Tibial artery (tissue), 4 donors: Measurements from ENCODE around the gene FERMT3.

ENCODE experiments used
- DNase-seq, 2 donors: peaks; one replicate each; pipeline ENCODE4 v3.0.0-alpha.2; 2019
- H3K27ac ChIP-seq, 2 donors: fragments of 200-600 bp; sonication (generic) in 1 of 2; 1 replicate in 1 of 2; 2 replicates in 1 of 2; pipeline ENCODE4 v1.5.1; 2018 to 2019; ENCODE audit warnings: mild to moderate bottlenecking in 1 of 2
- H3K27me3 ChIP-seq, 2 donors: fragments of 200-600 bp; sonication (generic) in 1 of 2; one replicate each; pipeline versions ENCODE4 v1.5.1 to v1.6.0; 2016 to 2019
- H3K36me3 ChIP-seq, 3 donors: fragments of 200-600 bp; sonication (generic) in 2 of 3; one replicate each; pipeline ENCODE4 v1.5.1; 2016 to 2019; ENCODE audit warnings: mild to moderate bottlenecking in 2 of 3
- H3K4me1 ChIP-seq, 4 donors: fragments of 200-600 bp; sonication (generic) in 2 of 4; 1 replicate in 3 of 4; 2 replicates in 1 of 4; pipeline ENCODE4 v1.5.1; 2016 to 2019
- H3K4me3 ChIP-seq, 2 donors: fragments of 200-600 bp; sonication (generic) in 1 of 2; 1 replicate in 1 of 2; 2 replicates in 1 of 2; pipeline ENCODE4 v1.5.1; 2018 to 2019; ENCODE audit warnings: mild to moderate bottlenecking in 2 of 2
- H3K9me3 ChIP-seq, 3 donors: fragments of 200-600 bp; sonication (generic) in 1 of 3; one replicate each; pipeline ENCODE4 v1.5.1; 2016 to 2019
- intact Hi-C: fragments of 100-400 bp; cut with DNase I; formaldehyde crosslinking; loops from one replicate; pipeline ENCODE4 v1.15.0; 2023; ENCODE audit warnings: low total_unique reads
- TF ChIP-seq, protein P1 (sequence below), 2 experiments: fragments of 200-600 bp in 1 of 2; fragments of 450-650 bp in 1 of 2; IDR thresholded peaks; one replicate each; pipeline ENCODE4 v1.5.1; 2017 to 2019; ENCODE audit warnings: antibody characterized with exemption in 2 of 2, mild to moderate bottlenecking in 1 of 2, moderate library complexity in 1 of 2

Gene FERMT3

DNA sequence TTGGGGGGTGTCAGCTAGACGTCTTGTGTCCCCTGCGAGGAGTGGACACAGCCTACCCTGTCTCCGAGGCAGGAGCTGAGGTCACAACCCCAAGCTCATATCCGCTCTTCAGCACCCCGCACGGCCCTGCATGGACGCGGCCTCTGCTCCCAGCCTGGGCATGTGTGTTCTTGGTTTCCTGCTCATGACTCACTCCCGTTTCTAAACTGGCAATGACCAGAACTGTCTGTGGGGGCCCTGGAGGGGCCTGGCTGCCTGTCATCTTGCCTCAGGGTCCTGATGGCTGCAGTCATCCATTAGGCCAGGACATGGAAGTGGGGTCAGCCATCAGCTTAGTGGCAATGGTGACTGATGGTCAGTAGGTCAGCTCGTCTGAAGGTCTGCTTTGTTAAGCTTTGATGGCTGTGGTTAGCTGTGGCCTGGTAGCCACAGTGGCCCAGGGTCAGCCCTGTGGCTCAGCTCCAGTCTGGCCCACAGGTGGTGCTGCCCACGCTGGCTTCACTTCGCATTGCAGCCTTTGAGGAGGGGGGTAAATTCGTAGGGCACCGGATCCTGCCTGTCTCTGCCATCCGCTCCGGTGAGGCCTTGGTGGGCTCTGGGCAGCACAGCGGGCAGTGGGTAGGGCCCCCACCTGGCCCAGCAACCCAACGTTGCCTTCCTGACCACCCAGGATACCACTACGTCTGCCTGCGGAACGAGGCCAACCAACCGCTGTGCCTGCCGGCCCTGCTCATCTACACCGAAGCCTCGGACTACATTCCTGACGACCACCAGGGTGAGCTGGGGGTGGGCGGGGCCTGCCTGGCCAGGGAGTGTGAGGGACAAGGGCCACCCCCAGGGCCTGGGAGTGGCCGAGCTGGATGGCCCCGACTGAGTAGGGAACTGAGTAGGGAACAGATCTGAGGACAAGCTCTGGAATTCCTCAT is 56.8 kb downstream of the FERMT3 start:
- TF ChIP-seq, protein P1, sequence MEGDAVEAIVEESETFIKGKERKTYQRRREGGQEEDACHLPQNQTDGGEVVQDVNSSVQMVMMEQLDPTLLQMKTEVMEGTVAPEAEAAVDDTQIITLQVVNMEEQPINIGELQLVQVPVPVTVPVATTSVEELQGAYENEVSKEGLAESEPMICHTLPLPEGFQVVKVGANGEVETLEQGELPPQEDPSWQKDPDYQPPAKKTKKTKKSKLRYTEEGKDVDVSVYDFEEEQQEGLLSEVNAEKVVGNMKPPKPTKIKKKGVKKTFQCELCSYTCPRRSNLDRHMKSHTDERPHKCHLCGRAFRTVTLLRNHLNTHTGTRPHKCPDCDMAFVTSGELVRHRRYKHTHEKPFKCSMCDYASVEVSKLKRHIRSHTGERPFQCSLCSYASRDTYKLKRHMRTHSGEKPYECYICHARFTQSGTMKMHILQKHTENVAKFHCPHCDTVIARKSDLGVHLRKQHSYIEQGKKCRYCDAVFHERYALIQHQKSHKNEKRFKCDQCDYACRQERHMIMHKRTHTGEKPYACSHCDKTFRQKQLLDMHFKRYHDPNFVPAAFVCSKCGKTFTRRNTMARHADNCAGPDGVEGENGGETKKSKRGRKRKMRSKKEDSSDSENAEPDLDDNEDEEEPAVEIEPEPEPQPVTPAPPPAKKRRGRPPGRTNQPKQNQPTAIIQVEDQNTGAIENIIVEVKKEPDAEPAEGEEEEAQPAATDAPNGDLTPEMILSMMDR (IDR thresholded peaks at IDR 0.05), result no peak
- peaks cover 24 to 89% (median 66%) of the 10 kb centered on the region in 3 donors for H3K36me3 ChIP-seq

DNA sequence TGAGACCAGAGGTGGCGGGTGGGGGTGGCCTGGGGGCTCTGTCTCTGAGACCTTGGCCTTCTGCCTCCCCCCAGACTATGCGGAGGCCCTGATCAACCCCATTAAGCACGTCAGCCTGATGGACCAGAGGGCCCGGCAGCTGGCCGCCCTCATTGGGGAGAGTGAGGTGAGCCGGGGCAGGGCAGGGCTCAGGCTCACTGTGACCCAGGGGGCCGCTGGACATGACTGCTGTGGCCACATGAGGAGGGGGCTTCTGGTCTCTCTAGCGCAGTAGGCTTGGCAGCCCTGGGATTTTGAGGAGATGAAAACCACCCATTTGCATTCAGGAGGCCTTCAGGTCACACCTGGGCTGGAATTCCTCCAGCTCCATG is 57.4 kb downstream of the FERMT3 start:
- Histone ChIP-seq H3K27me3 (no peaks in the 10 kb centered on the region), H3K4me3 (no peak overlapping the region), H3K9me3 (no peaks in the 10 kb centered on the region), H3K4me1 (peaks cover 6 to 19% (median 13%) of the 10 kb centered on the region in 4 donors), H3K36me3 (peaks cover 24 to 83% (median 60%) of the 10 kb centered on the region in 3 donors), H3K27ac (no peak overlapping the region)
- TF ChIP-seq, protein P1 (IDR thresholded peaks at IDR 0.05), result no peak
- intact Hi-C loops, result no loop called here
- no peak for DNase-seq

More for the DNA sequence above, 56.8 kb downstream of the FERMT3 start:
- Histone ChIP-seq H3K9me3 (no peaks in the 10 kb centered on the region), H3K4me1 (peaks cover 2 to 12% (median 7%) of the 10 kb centered on the region in 4 donors), H3K27me3 (no peaks in the 10 kb centered on the region), H3K4me3 (no peak overlapping the region), H3K27ac (no peak overlapping the region)
- intact Hi-C loops, result no loop called here
- DNase-seq, result no peak

DNA sequence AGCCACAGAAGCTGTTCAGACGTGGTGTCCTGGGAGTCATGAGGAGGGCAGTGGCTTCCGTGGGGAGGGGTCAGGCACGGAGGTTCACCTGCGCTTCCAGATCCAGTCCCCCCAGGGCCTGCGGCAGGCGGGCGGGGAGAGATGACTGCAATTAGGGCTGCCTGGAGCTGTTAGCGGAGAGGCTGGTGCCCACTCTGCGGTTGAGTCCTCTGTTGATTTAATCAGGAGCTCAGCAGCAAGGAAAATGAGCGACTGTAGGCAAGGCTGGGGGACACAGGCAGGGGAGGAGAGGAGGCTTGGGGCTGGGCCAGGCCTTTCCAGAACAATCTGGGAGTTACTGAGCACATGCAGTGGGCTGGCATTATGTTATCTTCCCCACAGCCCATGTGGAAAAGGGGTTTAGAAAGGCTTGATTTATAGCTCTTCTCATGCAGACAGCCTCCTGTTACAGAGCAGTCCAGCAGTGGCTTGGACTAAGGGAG is 57.9 kb downstream of the FERMT3 start:
- Histone ChIP-seq H3K27me3 (no peaks in the 10 kb centered on the region), H3K9me3 (no peaks in the 10 kb centered on the region), H3K27ac (no peak overlapping the region), H3K4me3 (no peak overlapping the region), H3K36me3 (peaks cover 24 to 78% (median 55%) of the 10 kb centered on the region in 3 donors), H3K4me1 (peaks cover 6 to 23% (median 13%) of the 10 kb centered on the region in 4 donors)
- DNase-seq, result no peak
- intact Hi-C loops, result no loop called here
- TF ChIP-seq, protein P1 (IDR thresholded peaks at IDR 0.05), result no peak

DNA sequence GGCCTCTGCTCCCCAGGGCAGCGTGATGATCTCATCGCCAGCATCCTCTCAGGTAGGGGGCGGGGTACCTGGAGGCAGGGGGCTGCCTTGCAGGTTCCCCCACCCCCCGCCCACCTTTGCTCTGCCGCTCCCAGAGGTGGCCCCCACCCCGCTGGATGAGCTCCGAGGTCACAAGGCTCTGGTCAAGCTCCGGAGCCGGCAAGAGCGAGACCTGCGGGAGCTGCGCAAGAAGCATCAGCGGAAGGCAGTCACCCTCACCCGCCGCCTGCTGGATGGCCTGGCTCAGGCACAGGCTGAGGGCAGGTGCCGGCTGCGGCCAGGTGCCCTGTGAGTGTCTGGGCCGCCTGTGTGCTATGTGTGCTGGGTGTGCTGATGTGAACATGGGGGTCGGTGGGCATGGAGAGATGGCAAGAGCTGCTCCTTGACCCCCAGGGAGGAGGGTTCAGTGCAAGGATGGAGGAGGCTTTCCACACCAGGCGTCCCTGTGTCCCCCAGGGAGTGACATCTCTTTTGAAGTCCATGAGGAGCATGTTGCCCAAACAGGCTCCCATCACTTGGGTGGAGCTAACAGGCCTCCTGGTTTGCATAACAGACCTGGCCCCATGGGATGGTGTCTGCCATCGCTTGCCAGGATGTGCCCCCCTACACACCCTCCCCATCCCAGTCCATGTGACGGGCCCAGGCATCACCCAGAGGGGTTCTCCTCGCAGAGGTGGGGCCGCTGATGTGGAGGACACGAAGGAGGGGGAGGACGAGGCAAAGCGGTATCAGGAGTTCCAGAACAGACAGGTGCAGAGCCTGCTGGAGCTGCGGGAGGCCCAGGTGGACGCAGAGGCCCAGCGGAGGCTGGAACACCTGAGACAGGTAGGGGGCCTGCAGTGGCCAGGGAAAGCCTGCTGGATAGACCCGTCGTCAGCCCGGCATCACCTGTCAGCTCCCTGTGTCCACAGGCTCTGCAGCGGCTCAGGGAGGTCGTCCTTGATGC is 58.9 kb downstream of the FERMT3 start:
- TF ChIP-seq, protein P1 (IDR thresholded peaks at IDR 0.05), result no peak
- Histone ChIP-seq H3K9me3 (no peaks in the 10 kb centered on the region), H3K27me3 (no peaks in the 10 kb centered on the region), H3K36me3 (peaks cover 17 to 67% (median 47%) of the 10 kb centered on the region in 3 donors), H3K27ac (no peak overlapping the region), H3K4me3 (no peak overlapping the region), H3K4me1 (peaks cover 6 to 23% (median 13%) of the 10 kb centered on the region in 4 donors)
- no peak for DNase-seq
- intact Hi-C loops, result loop anchor here (5.0 kb wide), 1 partner anchor 58 kb away; the partner anchor contains the start of gene FERMT3

DNA sequence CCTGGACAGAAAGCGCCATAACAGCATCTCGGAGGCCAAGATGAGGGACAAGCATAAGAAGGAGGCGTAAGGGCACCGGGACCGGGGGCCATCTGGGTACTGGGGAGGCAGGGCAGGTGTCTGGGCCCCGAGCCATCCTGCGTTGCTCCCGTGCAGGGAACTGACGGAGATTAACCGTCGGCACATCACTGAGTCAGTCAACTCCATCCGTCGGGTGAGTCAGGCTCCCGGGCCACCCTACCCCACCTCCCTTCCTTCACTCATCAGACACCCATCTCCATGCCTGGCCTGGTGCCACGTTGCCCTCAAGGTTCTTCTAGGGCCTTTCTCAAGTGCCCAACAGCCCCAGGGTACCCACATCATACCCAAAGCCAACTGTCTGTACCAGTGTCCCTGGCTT is 59.8 kb downstream of the FERMT3 start:
- Histone ChIP-seq H3K4me1 (peaks cover 6 to 23% (median 13%) of the 10 kb centered on the region in 4 donors), H3K4me3 (no peak overlapping the region), H3K27ac (no peak overlapping the region), H3K27me3 (no peaks in the 10 kb centered on the region), H3K9me3 (no peaks in the 10 kb centered on the region), H3K36me3 (peaks cover 17 to 60% (median 47%) of the 10 kb centered on the region in 3 donors)
- DNase-seq, result no peak
- TF ChIP-seq, protein P1 (IDR thresholded peaks at IDR 0.05), result no peak
- intact Hi-C loops, result loop anchor here (5.0 kb wide), 1 partner anchor 59 kb away; the partner anchor contains the start of gene FERMT3
